Mesothelial cell of epicardium (in vitro differentiated cells): Measurements from ENCODE around the gene C1orf146. TPM values are rescaled to one million over a fixed set of nuclear protein-coding genes. Genes with fewer than 3 reads are reported as not detected.
"Not testable (repeated sequence)": the region's sequence is repeated elsewhere in the genome, so short reads cannot be mapped to it uniquely, and the experiment has no call there.

ENCODE experiments used
- DNase-seq, 2 experiments: peaks; one replicate each; pipeline ENCODE4 v3.0.0; 2021; ENCODE audit warnings: low spot score in 2 of 2; ENCODE audit not compliant: unreplicated experiment in 2 of 2
- H3K27ac Mint-ChIP-seq: 2 replicates; pipeline ENCODE4 v1.8.0; 2021; ENCODE audit warnings: mixed read lengths
- H3K27me3 Mint-ChIP-seq: 2 replicates; pipeline ENCODE4 v1.8.0; 2021; ENCODE audit warnings: low read depth, mixed read lengths
- H3K36me3 Mint-ChIP-seq: 2 replicates; pipeline ENCODE4 v1.8.0; 2021; ENCODE audit warnings: mixed read lengths
- H3K4me1 Mint-ChIP-seq: 2 replicates; pipeline ENCODE4 v1.8.0; 2021; ENCODE audit warnings: mixed read lengths
- H3K4me3 Mint-ChIP-seq: 2 replicates; pipeline ENCODE4 v1.8.0; 2021; ENCODE audit warnings: mild to moderate bottlenecking, moderate library complexity, mixed read lengths
- H3K9me3 Mint-ChIP-seq: 2 replicates; pipeline ENCODE4 v1.8.0; 2021; ENCODE audit warnings: mixed read lengths
- CTCF ChIP-seq: fragments of 200-600 bp; sonication (generic); IDR thresholded peaks from one replicate; pipeline ENCODE4 v1.5.0; 2021; ENCODE audit warnings: antibody characterized with exemption; ENCODE audit not compliant: unreplicated experiment
- total RNA-seq: library from RNA; stranded (reverse); gene quantifications from 3 replicates; pipeline ENCODE4 v1.2.1, GENCODE V29; 2021

C1orf146 gene
- total RNA-seq, 1 donor from 2014 or later: not detected

- no peak for TF ChIP-seq CTCF
- Mint-ChIP-seq H3K27me3 (no peaks in the 10 kb centered on the region), H3K4me3 (no peak overlapping the region), H3K36me3 (no peaks in the 10 kb centered on the region), H3K4me1 (no peaks in the 10 kb centered on the region), H3K9me3 (no peaks in the 10 kb centered on the region), H3K27ac (no peak overlapping the region)
- no peak for DNase-seq
Measured at GRCh38 chr1:92230736-92231135, 13.0 kb downstream of the C1orf146 start.

GRCh38 chr1:92240034-92240433 is 22.3 kb downstream of the C1orf146 start:
- Mint-ChIP-seq H3K4me1 (no peaks in the 10 kb centered on the region), H3K27ac (no peak overlapping the region), H3K27me3 (peaks cover 1% of the 10 kb centered on the region), H3K36me3 (no peaks in the 10 kb centered on the region), H3K4me3 (no peak overlapping the region), H3K9me3 (no peaks in the 10 kb centered on the region)
- no peak for DNase-seq
- no peak for TF ChIP-seq CTCF

- Mint-ChIP-seq H3K36me3 (peaks cover 3% of the 10 kb centered on the region), H3K27me3 (no peaks in the 10 kb centered on the region), H3K9me3 (no peaks in the 10 kb centered on the region), H3K4me3 (no peak overlapping the region), H3K27ac (no peak overlapping the region), H3K4me1 (no peaks in the 10 kb centered on the region)
- DNase-seq: no peak
- no peak for TF ChIP-seq CTCF
Measured at GRCh38 chr1:92244376-92244775, 26.7 kb downstream of the C1orf146 start.

- not testable (repeated sequence) for H3K27me3 Mint-ChIP-seq, H3K27ac Mint-ChIP-seq, H3K4me3 Mint-ChIP-seq, H3K4me1 Mint-ChIP-seq, DNase-seq
- H3K36me3 Mint-ChIP-seq: peaks cover 65% of the 10 kb centered on the region
- peaks cover 42% of the 10 kb centered on the region for H3K9me3 Mint-ChIP-seq
Measured at GRCh38 chr1:92254714-92255113, 37.0 kb downstream of the C1orf146 start.

GRCh38 chr1:92259350-92259749 is 41.6 kb downstream of the C1orf146 start:
- Mint-ChIP-seq H3K27ac (no peak overlapping the region), H3K4me3 (no peak overlapping the region), H3K9me3 (peaks cover 28% of the 10 kb centered on the region), H3K27me3 (no peaks in the 10 kb centered on the region), H3K4me1 (no peaks in the 10 kb centered on the region), H3K36me3 (peaks cover 72% of the 10 kb centered on the region)
- DNase-seq: no peak
- TF ChIP-seq CTCF: no peak

- Mint-ChIP-seq H3K9me3 (peaks cover 3% of the 10 kb centered on the region), H3K36me3 (peaks cover 50% of the 10 kb centered on the region)
Measured at GRCh38 chr1:92262516-92262915, 44.8 kb downstream of the C1orf146 start.

More at GRCh38 chr1:92262516-92262915, 44.8 kb downstream of the C1orf146 start:
- Mint-ChIP-seq H3K4me3 (no peak overlapping the region), H3K4me1 (no peaks in the 10 kb centered on the region), H3K27ac (no peak overlapping the region), H3K27me3 (no peaks in the 10 kb centered on the region)
- no peak for TF ChIP-seq CTCF
- DNase-seq: no peak
